ENCODE data around the gene STT3B.

GRCh38 chr3:31636049-31636448 lies 103.3 kb downstream of the STT3B start:
- TF ChIP-seq CTCF (tag by site-specific recombination; IDR thresholded peaks at IDR 0.05) (no peak), ZBTB21 (tag by site-specific recombination; IDR thresholded peaks at IDR 0.05) (no peak), ZNF792 (tag by site-specific recombination; IDR thresholded peaks at IDR 0.05) (no peak)

Measured in HEK293 (cell line).